Measurements from ENCODE around the gene MC2R.

GRCh38 chr18:13940326-13940725, 25.0 kb upstream of the MC2R start:
- TF ChIP-seq, protein P1, sequence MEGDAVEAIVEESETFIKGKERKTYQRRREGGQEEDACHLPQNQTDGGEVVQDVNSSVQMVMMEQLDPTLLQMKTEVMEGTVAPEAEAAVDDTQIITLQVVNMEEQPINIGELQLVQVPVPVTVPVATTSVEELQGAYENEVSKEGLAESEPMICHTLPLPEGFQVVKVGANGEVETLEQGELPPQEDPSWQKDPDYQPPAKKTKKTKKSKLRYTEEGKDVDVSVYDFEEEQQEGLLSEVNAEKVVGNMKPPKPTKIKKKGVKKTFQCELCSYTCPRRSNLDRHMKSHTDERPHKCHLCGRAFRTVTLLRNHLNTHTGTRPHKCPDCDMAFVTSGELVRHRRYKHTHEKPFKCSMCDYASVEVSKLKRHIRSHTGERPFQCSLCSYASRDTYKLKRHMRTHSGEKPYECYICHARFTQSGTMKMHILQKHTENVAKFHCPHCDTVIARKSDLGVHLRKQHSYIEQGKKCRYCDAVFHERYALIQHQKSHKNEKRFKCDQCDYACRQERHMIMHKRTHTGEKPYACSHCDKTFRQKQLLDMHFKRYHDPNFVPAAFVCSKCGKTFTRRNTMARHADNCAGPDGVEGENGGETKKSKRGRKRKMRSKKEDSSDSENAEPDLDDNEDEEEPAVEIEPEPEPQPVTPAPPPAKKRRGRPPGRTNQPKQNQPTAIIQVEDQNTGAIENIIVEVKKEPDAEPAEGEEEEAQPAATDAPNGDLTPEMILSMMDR (IDR thresholded peaks at IDR 0.05; ENCODE audit: insufficient read depth, low read length): no peak
- no peak for TF ChIP-seq GABPA (IDR thresholded peaks at IDR 0.05; ENCODE audit: low read depth)

Measured in HL-60 (cell line).